Fibroblast of villous mesenchyme (primary cell): ENCODE measurements around the gene CAMKMT. TPM values are rescaled to one million over a fixed set of nuclear protein-coding genes. Genes with fewer than 3 reads are reported as not detected.

Experiments used
- DNase-seq: peaks from one replicate; pipeline ENCODE4 v3.0.0-alpha.2; 2010; ENCODE audit warnings: low read depth
- H3K4me3 ChIP-seq: 2 replicates; pipeline ENCODE4 v1.5.1; 2011; ENCODE audit warnings: low read depth, mild to moderate bottlenecking, low read length
- total RNA-seq: library from RNA; depleted of rRNA; stranded (reverse); fragments of >200 nt; gene quantifications from 2 replicates; pipeline ENCODE4 v1.2.3, GENCODE V29; 2012
- TF ChIP-seq, protein P1 (sequence below): IDR thresholded peaks from 2 replicates; pipeline ENCODE4 v1.5.1; 2012; ENCODE audit warnings: low read depth, mild to moderate bottlenecking, low read length; ENCODE audit not compliant: insufficient read depth

CAMKMT gene
- total RNA-seq, 1 donor, result 9.9 TPM

DNA sequence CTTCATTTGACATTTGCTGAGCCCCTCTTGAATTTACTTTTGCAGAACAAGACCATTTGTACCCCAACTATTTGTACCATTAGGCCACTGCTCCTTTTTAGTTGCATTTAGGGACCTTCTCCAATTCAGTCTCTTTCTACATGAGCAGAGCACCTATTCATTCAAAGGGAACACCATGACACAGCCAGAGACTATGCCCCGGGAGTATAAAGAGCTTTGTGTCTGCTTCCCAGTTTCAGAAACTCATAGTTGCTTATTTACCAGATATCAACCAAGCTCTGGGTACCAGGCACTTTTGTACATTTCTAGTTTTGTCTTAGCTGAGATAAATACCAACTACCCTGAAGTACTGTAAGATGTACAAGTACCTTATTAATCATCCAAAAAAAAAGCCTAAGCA lies 310.7 kb downstream of the CAMKMT start:
- DNase-seq, result no peak
- H3K4me3 ChIP-seq, result no peak overlapping the region
- TF ChIP-seq, protein P1, sequence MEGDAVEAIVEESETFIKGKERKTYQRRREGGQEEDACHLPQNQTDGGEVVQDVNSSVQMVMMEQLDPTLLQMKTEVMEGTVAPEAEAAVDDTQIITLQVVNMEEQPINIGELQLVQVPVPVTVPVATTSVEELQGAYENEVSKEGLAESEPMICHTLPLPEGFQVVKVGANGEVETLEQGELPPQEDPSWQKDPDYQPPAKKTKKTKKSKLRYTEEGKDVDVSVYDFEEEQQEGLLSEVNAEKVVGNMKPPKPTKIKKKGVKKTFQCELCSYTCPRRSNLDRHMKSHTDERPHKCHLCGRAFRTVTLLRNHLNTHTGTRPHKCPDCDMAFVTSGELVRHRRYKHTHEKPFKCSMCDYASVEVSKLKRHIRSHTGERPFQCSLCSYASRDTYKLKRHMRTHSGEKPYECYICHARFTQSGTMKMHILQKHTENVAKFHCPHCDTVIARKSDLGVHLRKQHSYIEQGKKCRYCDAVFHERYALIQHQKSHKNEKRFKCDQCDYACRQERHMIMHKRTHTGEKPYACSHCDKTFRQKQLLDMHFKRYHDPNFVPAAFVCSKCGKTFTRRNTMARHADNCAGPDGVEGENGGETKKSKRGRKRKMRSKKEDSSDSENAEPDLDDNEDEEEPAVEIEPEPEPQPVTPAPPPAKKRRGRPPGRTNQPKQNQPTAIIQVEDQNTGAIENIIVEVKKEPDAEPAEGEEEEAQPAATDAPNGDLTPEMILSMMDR, result no peak

DNA sequence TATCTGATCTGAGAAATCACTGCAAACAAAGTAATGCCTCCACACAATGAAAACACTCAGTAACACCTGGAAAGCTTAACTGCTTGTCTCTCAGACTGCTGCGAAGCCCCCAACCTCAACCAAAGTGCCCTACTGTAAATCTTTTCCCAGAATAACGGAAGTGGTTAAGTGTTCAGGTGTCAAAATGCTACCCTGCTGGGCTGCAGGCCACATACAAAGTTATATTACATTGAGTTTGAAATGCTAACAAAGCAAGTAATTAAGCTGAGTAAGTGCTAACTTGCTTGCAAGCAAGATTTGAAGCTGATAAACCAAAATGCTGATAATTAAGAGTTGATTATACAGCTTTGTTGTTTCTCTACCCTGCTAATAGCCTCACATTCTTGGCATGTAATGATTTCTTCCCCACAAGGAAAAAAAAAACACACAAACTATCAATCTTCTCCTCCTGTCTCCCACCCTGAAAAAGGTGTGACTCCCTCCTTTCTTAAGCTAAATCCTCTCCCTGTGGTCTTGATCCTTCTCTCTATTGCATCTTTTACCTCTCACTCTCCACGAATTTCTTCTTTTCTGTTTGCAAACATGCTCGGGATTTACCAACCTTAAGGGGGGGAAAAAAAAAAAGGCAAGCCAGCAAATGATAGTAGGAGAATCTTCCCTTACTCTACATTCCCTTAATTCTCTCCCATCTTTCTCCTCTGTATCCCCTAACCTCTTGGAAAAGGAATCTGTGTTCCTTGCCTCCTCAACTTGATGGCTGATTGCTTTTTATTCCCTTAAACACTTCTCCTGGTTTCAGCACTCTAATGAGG lies 312.9 kb downstream of the CAMKMT start:
- DNase-seq, result no peak
- H3K4me3 ChIP-seq, result no peak overlapping the region
- TF ChIP-seq, protein P1, result no peak

DNA sequence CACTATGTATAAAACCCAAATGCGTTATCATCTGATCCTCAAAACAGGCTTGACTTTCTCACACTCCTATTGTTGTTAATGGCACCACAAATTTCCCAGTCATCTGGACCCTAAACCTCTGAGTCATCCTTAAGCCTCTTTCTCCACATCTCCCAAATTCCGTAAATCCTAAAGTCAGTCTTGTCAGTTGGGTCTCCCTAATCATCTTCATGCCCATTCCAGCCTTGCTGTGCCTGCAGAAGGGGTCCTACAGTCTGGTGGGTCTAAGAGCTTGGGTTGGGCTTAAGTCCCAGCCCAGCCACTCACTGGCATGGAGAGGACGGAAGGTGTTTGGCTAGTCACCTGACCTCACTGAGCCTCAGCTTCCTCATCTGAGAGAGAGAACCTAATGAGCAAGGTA lies 314.6 kb downstream of the CAMKMT start:
- TF ChIP-seq, protein P1, result no peak
- no peak for DNase-seq
- H3K4me3 ChIP-seq, result no peak overlapping the region

DNA sequence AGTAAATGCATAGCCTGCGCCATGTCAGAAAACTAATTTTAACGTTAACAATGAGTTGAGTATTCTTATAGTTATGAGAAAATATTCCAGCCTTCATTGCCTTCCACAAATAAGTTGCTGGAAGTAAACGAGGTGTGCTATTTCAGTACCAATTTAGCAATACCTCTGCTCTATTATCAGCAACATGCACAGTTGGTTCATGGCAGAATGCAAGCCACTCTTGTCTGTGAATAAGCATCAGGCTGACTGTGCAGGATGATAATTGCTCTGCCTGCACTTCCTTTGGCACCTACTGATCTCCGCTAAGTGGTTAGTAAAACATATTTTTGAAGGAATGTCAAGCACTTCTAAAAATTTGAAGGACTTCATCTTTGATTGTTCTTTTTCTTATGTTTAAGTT lies 317.8 kb downstream of the CAMKMT start:
- no peak for DNase-seq
- TF ChIP-seq, protein P1, result no peak
- H3K4me3 ChIP-seq, result no peak overlapping the region

DNA sequence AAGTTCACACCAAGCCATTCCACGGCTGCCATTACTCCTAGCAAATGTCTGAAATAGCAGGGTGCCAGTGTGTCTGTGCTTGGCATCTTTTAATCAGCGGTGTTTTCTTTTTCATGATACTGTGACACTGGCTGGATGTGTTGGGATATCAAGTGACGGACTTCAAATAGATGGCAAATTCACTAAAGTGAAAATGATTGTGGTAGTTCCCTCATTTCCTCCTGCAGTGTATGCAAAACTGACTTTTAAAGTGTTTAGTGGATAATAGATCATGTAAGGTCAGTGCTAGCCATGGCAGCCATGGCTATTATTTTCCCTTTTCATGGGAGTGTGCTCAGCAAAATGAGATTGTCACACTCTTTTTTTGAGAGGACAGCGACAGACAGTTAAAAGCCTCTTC lies 318.2 kb downstream of the CAMKMT start:
- TF ChIP-seq, protein P1, result no peak
- DNase-seq, result no peak
- no peak overlapping the region for H3K4me3 ChIP-seq

DNA sequence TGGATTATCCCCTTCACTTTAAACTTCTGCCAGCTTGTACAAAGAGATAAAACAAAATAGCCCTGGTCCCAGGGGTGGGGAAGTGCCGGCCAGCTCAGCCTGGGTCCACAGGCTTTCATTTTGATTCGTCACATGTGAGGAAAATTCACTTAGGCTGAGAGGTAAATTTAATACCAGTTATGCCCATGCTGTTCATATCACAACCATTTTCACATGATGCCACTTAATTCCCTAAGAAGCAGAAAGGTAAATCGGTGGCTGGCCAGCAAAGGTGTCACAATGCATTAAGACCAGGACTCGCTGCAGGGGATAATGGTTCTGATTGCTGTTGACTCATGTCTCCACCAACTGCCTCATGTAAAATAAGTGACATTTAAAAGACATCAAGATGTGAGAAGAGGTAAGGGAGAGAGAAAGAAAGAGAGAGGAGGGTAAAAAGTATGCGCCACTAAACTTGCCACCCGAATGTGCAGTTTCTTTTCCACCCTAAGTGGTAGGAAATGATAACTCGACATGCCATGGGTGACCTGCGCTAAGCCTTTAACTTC lies 318.8 kb downstream of the CAMKMT start:
- DNase-seq, result no peak
- TF ChIP-seq, protein P1, result no peak
- no peak overlapping the region for H3K4me3 ChIP-seq
